T-helper 17 cell (primary cell): Measurements from ENCODE around the gene ITGAE. TPM values are rescaled to one million over a fixed set of nuclear protein-coding genes. Genes with fewer than 3 reads are reported as not detected.
"Not testable (repeated sequence)": the region's sequence is repeated elsewhere in the genome, so short reads cannot be mapped to it uniquely, and the experiment has no call there.

Source experiments
- ATAC-seq: fragments of 150-1000 bp; cut with Tn5 transposase; 2 replicates; pipeline ENCODE4 v1.10.0; 2021; ENCODE audit warnings: mild to moderate bottlenecking, moderate library complexity
- DNase-seq, 3 donors: peaks; one replicate each; pipeline versions ENCODE4 v3.0.0 to v3.0.0-alpha.2; 2020 to 2021
- H3K9me3 ChIP-seq: one replicate; pipeline ENCODE4 v1.7.0; 2013; ENCODE audit warnings: low read length, mild to moderate bottlenecking; ENCODE audit not compliant: control insufficient read depth, poor library complexity, severe bottlenecking
- H3K27ac Mint-ChIP-seq: one replicate; pipeline ENCODE4 v1.8.0; 2022; ENCODE audit warnings: mild to moderate bottlenecking, moderate library complexity, mixed read lengths
- H3K27me3 Mint-ChIP-seq: one replicate; pipeline ENCODE4 v1.8.0; 2022; ENCODE audit warnings: mixed read lengths
- H3K36me3 Mint-ChIP-seq: one replicate; pipeline ENCODE4 v1.8.0; 2022; ENCODE audit warnings: low read depth, mixed read lengths
- H3K4me1 Mint-ChIP-seq: one replicate; pipeline ENCODE4 v1.8.0; 2022; ENCODE audit warnings: mild to moderate bottlenecking, mixed read lengths
- H3K4me3 Mint-ChIP-seq: one replicate; pipeline ENCODE4 v1.8.0; 2022; ENCODE audit warnings: mild to moderate bottlenecking, moderate library complexity, mixed read lengths
- total RNA-seq, 4 donors: library from RNA in 2 of 4; stranded (reverse) in 2 of 4; gene quantifications; one replicate each; pipeline ENCODE4 v1.2.3 and lab custom pipeline; 2022 to 2026

Gene ITGAE
- total RNA-seq, 2 donors from 2014 or later: 10.2 to 14.3 TPM

GRCh38 chr17:3796110-3796821 is 4.7 kb downstream of the ITGAE start:
- Mint-ChIP-seq H3K4me3 (peak overlapping the region; percentile 76), H3K27me3 (no peaks in the 10 kb centered on the region), H3K27ac (peak overlapping the region; percentile 94), H3K4me1 (peaks cover 21% of the 10 kb centered on the region), H3K36me3 (no peaks in the 10 kb centered on the region)
- ATAC-seq (peak; percentile 86), DNase-seq (peak; percentile 47 to 74 (median 56))
- no peaks in the 10 kb centered on the region for H3K9me3 ChIP-seq

- DNase-seq (peak in 1 of 3 donors; percentile 26), ATAC-seq (peak; percentile 47)
- no peaks in the 10 kb centered on the region for H3K9me3 ChIP-seq
- H3K4me1 Mint-ChIP-seq: peaks cover 21% of the 10 kb centered on the region
- peak overlapping the region; percentile 94 for H3K27ac Mint-ChIP-seq
- H3K36me3 Mint-ChIP-seq: no peaks in the 10 kb centered on the region
- peak overlapping the region; percentile 76 for H3K4me3 Mint-ChIP-seq
- H3K27me3 Mint-ChIP-seq: no peaks in the 10 kb centered on the region
Observed at GRCh38 chr17:3795390-3796102, 5.4 kb downstream of the ITGAE start.

GRCh38 chr17:3794557-3795389 is 6.2 kb downstream of the ITGAE start:
- H3K4me1 Mint-ChIP-seq: peaks cover 26% of the 10 kb centered on the region
- DNase-seq: peak in 1 of 3 donors; percentile 48

GRCh38 chr17:3794152-3794551 is 6.8 kb downstream of the ITGAE start:
- not testable (repeated sequence) for H3K9me3 ChIP-seq, H3K27me3 Mint-ChIP-seq, ATAC-seq, H3K4me3 Mint-ChIP-seq, H3K36me3 Mint-ChIP-seq, DNase-seq
- Mint-ChIP-seq H3K4me1 (peaks cover 26% of the 10 kb centered on the region), H3K27ac (peak overlapping the region; percentile 49)

More at GRCh38 chr17:3794557-3795389, 6.2 kb downstream of the ITGAE start:
- peak overlapping the region; percentile 94 for H3K27ac Mint-ChIP-seq
- no peaks in the 10 kb centered on the region for H3K9me3 ChIP-seq
- no peaks in the 10 kb centered on the region for H3K27me3 Mint-ChIP-seq
- H3K4me3 Mint-ChIP-seq: peak overlapping the region; percentile 76
- no peaks in the 10 kb centered on the region for H3K36me3 Mint-ChIP-seq
- peak; percentile 41 for ATAC-seq

- H3K4me1 Mint-ChIP-seq: peaks cover 24% of the 10 kb centered on the region
- not testable (repeated sequence) for H3K9me3 ChIP-seq
Observed at GRCh38 chr17:3793258-3793657, 7.7 kb downstream of the ITGAE start.

GRCh38 chr17:3792481-3792880 is 8.5 kb downstream of the ITGAE start:
- Mint-ChIP-seq H3K4me3 (no peak overlapping the region), H3K4me1 (peaks cover 22% of the 10 kb centered on the region), H3K36me3 (no peaks in the 10 kb centered on the region), H3K27ac (no peak overlapping the region), H3K27me3 (no peaks in the 10 kb centered on the region)
- ATAC-seq (no peak), DNase-seq (no peak)
- H3K9me3 ChIP-seq: no peaks in the 10 kb centered on the region

More at GRCh38 chr17:3793258-3793657, 7.7 kb downstream of the ITGAE start:
- DNase-seq, H3K4me3 Mint-ChIP-seq, H3K27me3 Mint-ChIP-seq, ATAC-seq, H3K27ac Mint-ChIP-seq, H3K36me3 Mint-ChIP-seq: not testable (repeated sequence)

- no peaks in the 10 kb centered on the region for H3K27me3 Mint-ChIP-seq
- no peaks in the 10 kb centered on the region for H3K36me3 Mint-ChIP-seq
- ATAC-seq (no peak), DNase-seq (no peak)
- peaks cover 16% of the 10 kb centered on the region for H3K4me1 Mint-ChIP-seq
- no peak overlapping the region for H3K4me3 Mint-ChIP-seq
- no peaks in the 10 kb centered on the region for H3K9me3 ChIP-seq
- H3K27ac Mint-ChIP-seq: no peak overlapping the region
Observed at GRCh38 chr17:3788200-3788599, 12.8 kb downstream of the ITGAE start.

GRCh38 chr17:3785323-3785722 is 15.7 kb downstream of the ITGAE start:
- DNase-seq, H3K36me3 Mint-ChIP-seq, H3K9me3 ChIP-seq, H3K4me3 Mint-ChIP-seq, H3K27ac Mint-ChIP-seq, ATAC-seq, H3K27me3 Mint-ChIP-seq: not testable (repeated sequence)
- peaks cover 10% of the 10 kb centered on the region for H3K4me1 Mint-ChIP-seq

GRCh38 chr17:3782751-3783150 is 18.2 kb downstream of the ITGAE start:
- Mint-ChIP-seq H3K27ac (no peak overlapping the region), H3K36me3 (no peaks in the 10 kb centered on the region), H3K27me3 (no peaks in the 10 kb centered on the region), H3K4me1 (peaks cover 9% of the 10 kb centered on the region), H3K4me3 (no peak overlapping the region)
- no peak for DNase-seq
- H3K9me3 ChIP-seq: no peaks in the 10 kb centered on the region
- no peak for ATAC-seq

GRCh38 chr17:3780986-3781385 is 20.0 kb downstream of the ITGAE start:
- ATAC-seq: no peak
- no peak overlapping the region for H3K27ac Mint-ChIP-seq

GRCh38 chr17:3777366-3778120 is 23.4 kb downstream of the ITGAE start:
- H3K4me1 Mint-ChIP-seq: peaks cover 2% of the 10 kb centered on the region
- H3K27me3 Mint-ChIP-seq: no peaks in the 10 kb centered on the region
- ATAC-seq: no peak
- H3K4me3 Mint-ChIP-seq: no peak overlapping the region
- no peak for DNase-seq
- H3K9me3 ChIP-seq: no peaks in the 10 kb centered on the region
- no peak overlapping the region for H3K27ac Mint-ChIP-seq
- no peaks in the 10 kb centered on the region for H3K36me3 Mint-ChIP-seq

More at GRCh38 chr17:3780986-3781385, 20.0 kb downstream of the ITGAE start:
- no peak for DNase-seq
- Mint-ChIP-seq H3K27me3 (no peaks in the 10 kb centered on the region), H3K36me3 (no peaks in the 10 kb centered on the region), H3K4me3 (no peak overlapping the region), H3K4me1 (peaks cover 9% of the 10 kb centered on the region)
- no peaks in the 10 kb centered on the region for H3K9me3 ChIP-seq

GRCh38 chr17:3773966-3774365 is 27.0 kb downstream of the ITGAE start:
- peaks cover 19% of the 10 kb centered on the region for H3K4me1 Mint-ChIP-seq
- no peaks in the 10 kb centered on the region for H3K36me3 Mint-ChIP-seq
- ATAC-seq (no peak), DNase-seq (no peak)
- no peaks in the 10 kb centered on the region for H3K27me3 Mint-ChIP-seq
- no peak overlapping the region for H3K4me3 Mint-ChIP-seq
- no peak overlapping the region for H3K27ac Mint-ChIP-seq
- no peaks in the 10 kb centered on the region for H3K9me3 ChIP-seq
